Midbrain (tissue), 1 donor: ENCODE data around the gene RPS14.
A peak's percentile ranks its signal among the peaks of the same experiment; 100 is the strongest.
"Not testable (repeated sequence)": the region's sequence is repeated elsewhere in the genome, so short reads cannot be mapped to it uniquely, and the experiment has no call there.

Source experiments
- DNase-seq: peaks from one replicate; lab custom pipeline; 2025; lab: John Stamatoyannopoulos, UW

RPS14 gene

DNA sequence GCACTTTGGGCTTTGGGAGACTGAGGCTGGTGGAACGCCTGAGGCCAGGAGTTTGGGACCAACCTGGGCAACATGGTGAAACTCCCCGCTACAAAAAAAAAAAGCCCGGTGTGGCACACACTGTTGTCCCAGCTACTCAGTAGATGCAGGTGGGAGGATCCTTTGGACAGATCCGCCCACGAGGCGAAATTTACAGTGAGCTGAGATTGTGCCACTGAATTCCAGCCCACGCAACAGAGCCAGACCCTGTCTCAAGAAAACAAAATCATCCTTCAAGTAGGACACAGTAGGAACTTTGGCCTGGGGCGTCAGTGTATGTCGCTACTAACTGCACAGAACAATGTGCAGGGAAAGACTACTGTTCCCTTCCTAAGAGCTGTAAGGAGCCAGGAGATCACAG is 4.8 kb downstream of the RPS14 start:
- no peak for DNase-seq

DNA sequence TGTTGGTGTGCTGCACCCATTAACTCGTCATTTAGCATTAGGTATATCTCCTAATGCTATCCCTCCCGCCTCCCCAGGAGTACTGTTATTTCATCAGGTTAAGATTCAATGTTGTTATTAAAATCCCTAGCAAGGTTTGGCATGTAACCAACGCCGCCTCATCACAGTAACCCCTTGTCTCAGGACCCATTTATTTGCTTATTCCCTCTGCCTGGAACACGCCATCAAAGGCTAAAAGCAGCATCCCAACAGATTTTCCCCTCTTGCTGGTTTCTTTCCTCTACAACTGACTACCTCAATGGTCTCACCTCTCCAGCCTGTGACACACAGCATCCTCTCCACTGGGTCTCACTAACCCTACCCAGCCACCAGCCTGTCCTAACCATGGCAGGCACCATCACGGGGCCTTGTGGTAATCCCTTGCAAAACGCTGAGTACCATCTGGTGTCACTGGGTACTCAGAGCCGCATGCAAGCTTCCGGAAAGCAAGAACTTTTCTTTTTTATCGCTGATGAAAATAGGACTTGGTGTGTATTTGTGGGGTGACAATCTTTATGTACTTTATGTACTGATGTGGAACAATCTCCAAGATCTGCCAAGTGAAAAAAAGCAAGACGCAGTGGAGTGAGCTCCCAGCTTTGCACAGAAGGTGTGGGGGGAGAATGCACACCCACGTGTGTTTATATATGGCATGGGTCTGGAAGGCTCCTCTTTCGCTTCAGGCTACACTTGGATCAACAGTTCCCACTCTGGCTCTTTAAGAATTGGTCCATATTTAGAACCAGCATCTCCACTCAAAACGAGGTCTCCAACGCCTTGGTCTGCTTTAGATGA is 6.1 kb downstream of the RPS14 start:
- no peak for DNase-seq

DNA sequence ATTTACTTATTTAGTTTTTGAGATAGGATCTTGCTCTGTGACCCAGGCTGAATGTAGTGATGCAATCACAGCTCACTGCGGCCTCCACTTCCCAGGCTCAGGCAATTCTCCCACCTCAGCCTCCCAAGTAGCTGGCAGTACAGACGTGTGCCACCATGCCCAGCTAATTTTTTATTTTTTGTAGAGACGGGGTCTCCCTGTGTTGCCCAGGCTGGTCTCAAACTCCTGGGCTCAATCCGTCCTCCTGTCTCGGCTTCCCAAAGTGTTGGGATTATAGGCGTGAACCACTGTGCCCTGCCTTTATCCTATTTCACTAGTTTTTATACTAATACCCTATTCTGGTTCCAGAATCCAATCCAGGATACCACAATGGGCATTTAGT is 6.8 kb downstream of the RPS14 start:
- DNase-seq, result no peak

DNA sequence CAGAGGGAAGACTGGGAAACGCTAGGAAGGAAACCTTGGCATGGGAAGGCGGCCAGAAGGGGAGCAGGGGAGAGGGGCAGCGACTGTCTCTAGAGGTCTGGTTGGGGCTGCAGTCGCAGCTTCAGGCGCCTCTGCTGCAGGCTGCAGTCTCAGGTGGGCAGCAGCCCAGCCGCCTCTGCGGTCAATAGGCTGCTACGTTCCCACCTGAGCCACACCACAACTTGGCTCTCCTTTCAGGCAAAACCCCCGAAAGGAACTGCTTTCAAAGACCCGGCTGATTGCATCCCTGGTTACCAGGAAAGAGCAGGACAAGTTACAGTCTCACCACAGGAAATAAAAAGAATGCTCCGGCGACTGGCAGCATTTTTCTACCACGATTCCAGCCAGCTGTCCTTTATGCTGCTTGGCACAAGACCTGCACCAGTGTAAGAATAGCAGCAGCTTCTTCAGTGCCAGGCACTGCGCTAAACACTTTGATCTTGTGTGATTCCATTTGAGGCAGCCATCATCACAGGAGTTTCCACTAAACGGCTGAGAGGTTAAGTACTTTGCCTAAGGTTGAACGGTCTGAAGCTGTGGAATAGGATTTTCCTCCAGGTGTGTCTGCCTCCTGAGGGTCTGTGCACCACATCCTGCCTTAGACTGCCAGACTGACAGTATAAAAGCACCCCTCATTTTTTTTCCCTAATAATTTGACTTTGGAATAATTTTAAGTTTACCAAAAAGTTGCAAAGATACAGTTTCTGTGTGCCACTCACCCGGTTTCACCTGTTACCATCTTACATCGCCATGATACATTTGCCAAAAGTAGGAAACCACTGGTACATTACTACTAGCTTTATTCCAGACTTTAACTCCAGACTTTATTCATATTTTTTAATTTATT is 7.5 kb downstream of the RPS14 start:
- no peak for DNase-seq

DNA sequence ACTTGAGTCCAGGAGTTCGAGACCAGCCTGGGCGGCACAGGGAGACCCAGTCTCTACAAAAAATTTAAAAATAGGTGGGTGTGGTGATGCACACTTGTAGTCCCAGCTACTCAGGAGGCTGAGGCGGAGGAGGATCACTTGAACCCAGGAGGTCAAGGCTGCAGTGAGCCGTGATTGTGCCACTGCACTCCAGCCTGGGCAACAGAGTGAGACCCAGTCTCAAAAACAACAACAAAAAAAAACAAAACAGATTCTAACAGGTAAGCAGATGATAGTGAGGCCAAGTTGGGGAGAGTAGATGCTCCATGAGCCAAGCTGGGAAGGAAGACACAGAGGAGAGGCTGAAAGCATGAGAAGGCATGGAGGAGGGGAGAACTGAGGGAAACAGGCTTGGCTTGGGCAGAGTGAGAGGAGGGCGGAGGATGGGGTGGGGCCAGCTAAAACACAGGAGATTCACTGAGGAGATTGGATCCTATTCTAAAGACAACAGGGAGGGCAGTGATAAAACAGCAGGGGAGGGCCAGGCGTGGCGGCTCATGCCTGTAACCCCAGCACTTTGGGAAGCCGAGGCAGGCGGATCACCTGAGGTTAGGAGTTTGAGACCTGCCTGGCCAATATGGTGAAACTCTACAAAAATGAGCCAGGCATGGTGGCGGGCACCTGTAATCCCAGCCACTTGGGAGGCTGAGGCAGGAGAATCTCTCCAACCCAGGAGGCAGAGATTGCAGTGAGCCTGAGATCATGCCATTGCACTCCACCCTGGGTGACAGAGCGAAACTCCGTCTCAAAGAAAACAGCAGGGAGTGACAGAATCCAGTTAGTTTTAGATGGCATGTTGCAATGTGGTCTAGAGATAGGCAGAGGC is 8.4 kb downstream of the RPS14 start:
- no peak for DNase-seq

DNA sequence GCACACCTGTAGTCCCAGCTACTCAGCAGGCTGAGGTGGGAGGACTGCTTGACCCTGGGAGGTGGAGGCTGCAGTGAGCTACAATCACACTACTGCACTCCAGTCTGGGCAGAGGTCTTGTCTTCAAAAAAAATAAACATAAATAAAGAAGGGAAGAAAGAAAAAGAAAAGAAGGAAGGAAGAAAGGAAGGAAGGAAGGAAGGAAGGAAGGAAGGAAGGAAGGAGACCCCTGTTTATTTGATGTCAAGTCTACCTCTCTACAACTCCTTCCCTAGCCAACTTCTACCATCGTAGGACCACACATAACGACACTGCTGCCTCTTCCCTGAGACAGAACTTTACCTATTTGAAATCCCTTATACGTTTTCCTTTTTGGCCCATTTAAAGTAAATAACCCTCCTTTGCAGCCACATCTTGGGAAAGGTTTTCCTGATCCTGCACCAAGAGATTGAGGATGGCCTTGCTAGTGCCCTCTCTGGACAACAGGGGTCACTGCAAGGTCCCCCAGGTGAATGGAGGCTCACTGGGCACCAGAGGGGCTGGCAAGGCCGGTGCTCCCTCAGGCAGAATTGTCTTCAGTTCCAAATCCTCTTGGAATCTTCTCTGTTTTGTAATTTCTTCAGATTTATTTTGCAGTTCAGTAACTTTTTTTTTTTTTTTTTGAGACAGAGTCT is 10.5 kb downstream of the RPS14 start:
- no peak for DNase-seq

DNA sequence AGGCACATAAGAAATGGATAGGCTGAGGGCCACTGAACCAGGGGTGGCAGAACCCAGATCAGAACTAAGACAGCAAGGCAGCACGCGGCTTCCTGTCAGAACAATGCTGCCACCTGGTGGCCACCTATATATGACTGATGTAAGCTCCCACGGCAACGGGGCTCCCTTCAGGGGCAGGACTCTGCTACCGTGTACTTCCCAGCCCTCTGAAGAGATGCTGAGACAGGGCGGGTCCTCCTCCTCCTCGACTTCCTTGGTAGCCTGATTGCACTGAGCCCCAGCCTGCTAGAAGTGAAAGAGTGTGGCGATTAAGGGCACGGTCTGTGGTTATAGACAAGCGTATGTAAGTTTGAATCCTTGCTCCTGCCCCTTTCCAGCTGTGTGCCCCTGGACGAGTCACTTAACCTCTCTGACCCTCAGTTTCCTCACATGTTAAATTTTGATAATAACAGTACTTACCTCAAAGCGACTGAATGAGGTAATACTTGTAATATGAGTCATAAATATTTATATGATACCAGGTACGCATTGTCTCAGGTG is 13.3 kb downstream of the RPS14 start:
- DNase-seq, result peak; percentile 87

DNA sequence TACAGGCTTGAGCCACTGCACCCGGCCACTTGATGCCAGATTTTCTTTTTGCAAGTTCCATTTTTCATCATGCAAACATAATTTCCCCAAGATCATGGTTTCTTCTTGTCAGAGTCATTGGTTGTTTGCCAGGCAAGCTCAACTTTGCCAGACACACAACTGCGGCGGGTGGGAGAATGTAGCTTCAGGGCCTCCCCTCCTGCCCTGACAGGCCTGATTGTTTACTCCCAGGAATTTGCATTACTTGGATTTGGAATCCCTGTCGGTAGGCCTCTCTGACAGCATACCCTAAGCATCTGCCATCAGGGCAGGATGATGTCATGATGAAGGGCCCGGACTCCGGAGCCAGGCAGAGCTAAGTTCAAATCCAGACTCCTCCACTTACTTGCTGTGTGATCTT is 15.1 kb downstream of the RPS14 start:
- no peak for DNase-seq

DNA sequence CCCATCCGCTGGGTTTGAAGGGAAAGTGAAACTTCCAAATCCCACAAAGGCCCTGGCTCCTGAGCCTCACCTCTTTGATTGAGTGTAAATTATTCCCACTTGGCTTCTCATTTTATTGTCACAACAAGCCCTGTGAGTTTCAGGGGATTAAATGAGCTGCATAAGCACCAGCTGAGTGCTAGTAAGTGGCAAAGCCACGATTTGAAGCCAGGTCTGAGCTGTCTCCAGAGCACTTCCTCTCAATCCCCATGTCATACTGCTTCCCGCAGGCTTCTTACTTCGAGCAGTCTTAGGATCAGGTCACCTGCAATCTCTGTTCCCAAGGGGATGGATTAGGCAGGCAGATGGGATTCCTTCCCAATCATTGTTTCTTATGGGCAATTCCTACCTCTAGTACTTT is 18.0 kb downstream of the RPS14 start:
- DNase-seq, result no peak

DNA sequence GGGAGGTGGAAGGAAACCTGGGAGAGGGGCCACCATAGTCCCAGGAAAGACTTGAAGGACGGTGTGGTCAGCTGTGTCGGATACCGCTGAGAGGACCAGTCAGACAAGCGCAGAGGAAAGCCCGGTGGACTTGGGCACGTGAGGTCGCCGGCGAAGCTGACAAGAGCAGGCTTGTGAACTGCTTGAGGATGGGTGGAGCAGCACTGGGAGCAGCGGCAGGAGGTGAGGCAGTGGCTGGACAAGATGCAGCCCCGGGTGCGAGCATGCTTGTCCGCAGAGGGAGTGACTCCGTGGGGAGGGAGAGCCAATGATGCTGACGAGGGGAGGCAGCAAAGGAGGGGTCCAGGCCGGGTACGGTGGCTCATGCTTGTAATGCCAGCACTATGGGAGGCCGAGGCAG is 18.5 kb downstream of the RPS14 start:
- no peak for DNase-seq

DNA sequence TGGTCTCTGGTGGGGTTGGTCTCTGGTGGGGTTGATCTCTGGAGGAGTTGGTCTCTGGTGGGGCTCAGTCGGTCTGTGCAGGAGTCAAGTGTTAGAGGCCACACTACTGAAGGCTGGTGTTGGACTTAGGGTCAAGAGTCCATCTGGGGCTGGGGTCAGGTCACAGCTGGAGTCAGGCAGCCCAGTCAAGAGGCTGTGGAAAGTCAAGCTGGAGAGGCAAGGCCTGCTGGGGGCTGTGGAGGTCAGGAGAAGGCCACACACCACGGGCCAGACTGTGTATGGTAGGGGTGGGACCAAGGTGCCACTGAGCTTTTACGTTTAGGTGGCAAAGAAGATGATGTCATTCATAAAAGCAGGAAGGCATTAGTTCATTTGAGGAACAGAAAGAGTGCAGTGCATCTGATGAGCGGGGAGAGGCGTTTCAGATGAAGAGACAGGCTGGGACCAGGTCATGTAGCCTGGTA is 20.1 kb downstream of the RPS14 start:
- no peak for DNase-seq

DNA sequence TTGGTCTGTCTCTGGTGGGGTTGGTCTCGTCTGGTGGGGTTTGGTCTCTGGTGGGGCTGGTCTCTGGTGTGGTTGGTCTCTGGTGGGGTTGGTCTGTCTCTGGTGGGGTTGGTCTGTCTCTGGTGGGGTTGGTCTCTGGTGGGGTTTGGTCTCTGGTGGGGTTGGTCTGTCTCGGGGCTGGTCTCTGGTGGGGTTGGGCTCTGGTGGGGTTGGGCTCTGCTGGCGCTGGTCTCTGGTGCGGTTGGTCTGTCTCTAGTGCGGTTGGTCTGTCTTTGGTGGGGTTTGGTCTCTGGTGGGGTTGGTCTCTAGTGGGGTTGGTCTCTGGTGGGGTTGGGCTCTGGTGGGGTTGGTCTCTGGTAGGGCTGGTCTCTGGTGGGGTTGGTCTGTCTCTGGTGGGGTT is 20.6 kb downstream of the RPS14 start:
- no peak for DNase-seq

DNA sequence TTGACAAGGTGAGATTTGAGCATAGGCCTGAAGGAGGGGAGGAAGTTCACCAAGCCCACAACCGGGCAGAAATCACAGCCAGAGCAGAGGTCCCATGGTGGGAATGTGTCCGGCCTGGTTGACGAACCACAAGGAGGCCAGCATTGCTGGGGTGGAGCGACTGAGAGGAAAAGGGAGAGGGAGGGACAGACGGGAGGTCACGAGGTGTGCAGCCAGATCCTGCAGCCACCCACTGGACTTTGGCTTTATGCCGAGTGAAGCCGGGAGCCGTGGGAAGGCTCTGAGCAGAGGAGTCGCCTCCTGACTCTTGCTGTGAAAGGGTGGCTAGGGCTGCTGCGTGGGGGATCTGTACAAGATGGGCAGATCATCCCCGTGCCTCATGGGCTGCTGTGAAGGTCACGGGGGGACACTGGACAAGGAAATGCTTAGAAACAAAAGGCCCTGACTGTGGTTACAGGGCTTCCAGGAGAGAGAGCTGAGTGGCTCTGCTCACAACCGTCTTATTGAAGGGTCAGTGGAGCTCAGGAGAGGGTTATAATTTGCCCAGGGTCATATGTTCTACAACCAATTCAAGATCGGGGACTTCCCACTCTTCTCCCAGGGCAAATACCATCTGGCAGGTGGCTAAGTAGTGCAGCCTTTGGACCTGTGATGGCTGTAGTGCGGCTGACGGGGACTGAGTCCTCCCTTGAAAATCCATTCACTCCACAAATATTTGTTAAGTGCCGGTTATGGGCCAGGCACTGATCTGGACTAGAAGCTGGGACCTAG is 21.2 kb downstream of the RPS14 start:
- peak; percentile 59 for DNase-seq

DNA sequence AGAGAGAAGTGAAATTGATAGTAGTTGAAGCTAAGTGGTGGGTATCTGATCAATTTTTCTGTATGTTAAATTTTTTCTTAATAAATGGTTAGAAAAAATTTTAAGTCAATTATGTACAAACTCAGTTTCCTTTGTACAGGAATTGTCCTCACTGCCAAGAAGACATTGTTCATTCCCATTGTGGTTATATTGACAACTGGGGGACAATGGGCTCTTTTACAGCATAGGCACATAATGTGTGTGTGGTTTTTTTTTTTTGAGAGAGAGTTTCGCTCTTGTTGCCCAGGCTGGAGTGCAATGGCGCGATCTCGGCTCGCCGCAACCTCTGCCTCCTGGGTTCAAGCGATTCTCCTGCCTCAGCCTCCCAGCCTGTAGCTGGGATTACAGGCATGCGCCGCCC is 23.4 kb downstream of the RPS14 start:
- peak; percentile 74 for DNase-seq

DNA sequence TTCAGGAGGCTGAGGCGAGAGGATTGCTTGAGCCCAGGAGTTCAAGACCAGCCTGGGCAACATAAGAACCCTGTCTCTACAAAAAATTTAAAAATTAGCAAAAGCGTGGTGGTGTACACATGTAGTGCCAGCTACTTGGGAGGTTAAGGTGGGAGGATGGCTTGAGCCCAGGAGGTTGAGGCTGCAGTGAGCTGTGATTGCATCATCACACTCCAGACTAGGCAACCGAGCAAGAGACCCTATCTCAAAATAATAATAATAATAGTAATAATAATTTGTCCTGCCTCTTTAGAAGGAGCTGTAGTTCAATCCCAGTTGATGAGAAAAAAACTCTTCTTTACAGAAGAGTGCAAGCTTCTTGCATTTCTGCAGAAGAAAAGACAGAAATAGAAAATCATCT is 26.8 kb downstream of the RPS14 start:
- no peak for DNase-seq

DNA sequence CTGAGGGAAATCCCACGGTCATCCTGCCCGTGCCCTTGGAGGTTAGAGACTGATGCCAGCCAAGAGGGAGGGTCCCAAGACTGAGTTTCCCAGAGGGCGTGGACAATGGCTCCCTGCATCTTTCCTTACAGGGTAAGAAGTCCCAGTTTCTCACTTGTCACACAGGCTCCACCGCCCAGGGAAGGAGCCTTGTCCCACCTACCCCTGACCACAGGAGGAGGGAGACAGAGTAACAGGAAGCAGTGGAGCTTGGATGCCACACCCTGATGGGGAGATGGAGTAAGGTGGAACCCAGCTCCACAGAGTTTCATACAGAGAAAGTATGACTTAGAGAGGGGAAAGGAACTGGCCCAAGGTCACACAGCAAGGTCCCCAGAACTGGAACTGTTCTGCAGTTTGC is 27.5 kb downstream of the RPS14 start:
- no peak for DNase-seq

DNA sequence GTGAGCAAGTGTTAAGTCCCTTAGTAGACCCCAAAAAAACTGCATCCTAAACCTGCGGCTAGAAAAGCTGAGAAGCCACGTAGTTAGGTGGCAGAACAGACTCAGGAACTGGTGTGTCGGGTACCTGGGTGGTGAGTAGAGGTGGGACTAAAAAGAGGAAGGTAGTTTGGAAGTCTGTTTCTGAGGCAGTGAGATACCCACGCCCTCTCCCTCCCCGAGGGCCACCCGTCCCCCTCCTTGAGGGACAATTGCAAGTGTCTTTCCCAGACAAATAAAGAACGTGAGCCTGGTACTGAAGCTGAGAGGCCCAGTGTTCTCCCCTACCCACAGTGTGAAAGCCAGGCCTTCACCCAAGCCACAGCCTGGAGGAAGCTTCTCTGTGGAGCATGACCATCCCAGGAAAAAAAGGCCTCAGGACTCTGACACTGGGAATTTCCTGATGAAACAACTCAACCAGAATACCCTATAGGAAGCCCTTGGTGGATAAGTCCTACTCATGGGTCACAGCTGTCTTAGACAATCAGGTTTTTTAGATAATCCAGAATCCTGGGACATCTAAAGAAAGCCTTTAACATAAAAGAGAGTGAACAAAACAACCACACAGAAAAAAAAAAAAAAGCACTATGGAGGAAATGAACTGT is 29.8 kb downstream of the RPS14 start:
- no peak for DNase-seq

DNA sequence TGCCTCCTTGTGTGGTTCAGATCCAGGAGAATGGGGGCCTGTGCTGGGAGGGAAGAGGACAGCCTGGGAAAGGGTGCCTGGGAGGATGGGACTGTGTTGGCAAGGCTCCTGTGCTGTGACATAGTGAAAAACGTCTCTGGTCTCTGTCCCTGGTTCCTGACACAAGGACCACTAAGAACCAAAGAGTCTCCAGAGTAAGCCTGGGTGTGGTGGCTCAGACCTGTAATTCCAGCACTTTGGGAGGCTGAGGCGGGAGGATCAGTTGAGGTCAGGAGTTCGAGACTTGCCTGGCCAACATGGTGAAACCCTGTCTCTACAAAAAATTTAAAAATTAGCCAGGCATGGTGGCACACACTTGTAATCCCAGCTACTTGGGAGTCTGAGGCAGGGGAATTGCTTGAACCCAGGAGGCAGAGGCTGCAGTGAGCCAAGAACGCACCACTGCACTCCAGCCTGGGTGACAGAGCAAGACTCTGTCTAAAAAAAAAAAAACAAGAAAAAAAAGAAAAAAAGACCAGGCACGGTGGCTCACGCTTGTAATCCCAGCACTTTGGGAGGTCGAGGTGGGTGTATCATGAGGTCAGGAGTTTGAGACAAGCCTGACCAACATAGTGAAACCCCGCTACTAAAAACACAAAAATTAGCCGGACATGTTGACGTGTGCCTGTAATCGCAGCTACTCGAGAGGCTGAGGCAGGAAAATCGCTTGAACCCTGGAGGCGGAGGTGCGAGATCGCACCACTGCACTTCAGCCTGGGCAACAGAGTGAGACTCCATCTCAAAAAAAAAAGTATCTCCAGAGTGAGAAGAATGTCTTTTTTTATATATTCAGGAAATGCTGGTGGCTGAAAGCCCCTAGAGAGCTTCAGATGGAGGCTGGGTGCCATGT is 35.4 kb downstream of the RPS14 start:
- DNase-seq, result not testable (repeated sequence)
